Keratinocyte (primary cell): Measurements from ENCODE around the gene TRMO. TPM values are rescaled to one million over a fixed set of nuclear protein-coding genes. Genes with fewer than 3 reads are reported as not detected.
"Not testable (repeated sequence)": the region's sequence is repeated elsewhere in the genome, so short reads cannot be mapped to it uniquely, and the experiment has no call there.

ENCODE experiments used
- DNase-seq: peaks from one replicate; pipeline ENCODE4 v3.0.0-alpha.2; 2011; ENCODE audit warnings: low read depth, missing footprints, low spot score
- FAIRE-seq: peaks from 2 replicates; lab custom pipeline; 2011; peaks lifted over from hg19 to GRCh38; lab: Jason Lieb, UNC
- H2AFZ ChIP-seq: 2 replicates; pipeline ENCODE4 v1.6.0; 2012; ENCODE audit warnings: low read length, control low read depth, inconsistent platforms; ENCODE audit not compliant: control insufficient read depth
- H3K27ac ChIP-seq: 2 replicates; pipeline ENCODE4 v1.5.1; 2011; ENCODE audit warnings: low read length; ENCODE audit not compliant: control insufficient read depth, insufficient read depth
- H3K27me3 ChIP-seq: 3 replicates; pipeline ENCODE4 v1.6.0; 2011; ENCODE audit warnings: low read length; ENCODE audit not compliant: control insufficient read depth, insufficient read depth; ENCODE audit errors: extremely low read depth
- H3K36me3 ChIP-seq, 2 experiments: 2 replicates in 1 of 2; 3 replicates in 1 of 2; pipeline ENCODE4 v1.5.1; 2011; ENCODE audit warnings: low read length in 2 of 2, mild to moderate bottlenecking in 1 of 2; ENCODE audit not compliant: control insufficient read depth in 2 of 2, insufficient read depth in 2 of 2; ENCODE audit errors: extremely low read depth in 1 of 2
- H3K4me1 ChIP-seq: 3 replicates; pipeline ENCODE4 v1.5.1; 2011; ENCODE audit warnings: low read length; ENCODE audit not compliant: control insufficient read depth, insufficient read depth; ENCODE audit errors: extremely low read depth
- H3K4me2 ChIP-seq: 3 replicates; pipeline ENCODE4 v1.6.0; 2011; ENCODE audit warnings: low read depth, low read length; ENCODE audit not compliant: control insufficient read depth, insufficient read depth; ENCODE audit errors: extremely low read depth
- H3K4me3 ChIP-seq, 3 experiments: fragments of 200-600 bp in 1 of 3; sonication (generic) in 1 of 3; 2 replicates in 2 of 3; 3 replicates in 1 of 3; pipeline ENCODE4 v1.5.1; 2011 to 2016; ENCODE audit warnings: low read length in 3 of 3, mild to moderate bottlenecking in 3 of 3, control low read depth in 2 of 3, inconsistent platforms in 1 of 3, low read depth in 1 of 3, mixed read lengths in 1 of 3, mixed run types in 1 of 3, moderate library complexity in 1 of 3; ENCODE audit not compliant: control insufficient read depth in 2 of 3, insufficient read depth in 2 of 3; ENCODE audit errors: extremely low read depth in 1 of 3
- H3K79me2 ChIP-seq: 2 replicates; pipeline ENCODE4 v1.6.0; 2012; ENCODE audit warnings: low read length; ENCODE audit not compliant: control insufficient read depth, insufficient read depth
- H3K9ac ChIP-seq: 3 replicates; pipeline ENCODE4 v1.6.0; 2011; ENCODE audit warnings: low read length; ENCODE audit not compliant: control insufficient read depth, insufficient read depth; ENCODE audit errors: extremely low read depth
- H3K9me1 ChIP-seq: 3 replicates; pipeline ENCODE4 v1.6.0; 2011; ENCODE audit warnings: low read length; ENCODE audit not compliant: control insufficient read depth, insufficient read depth; ENCODE audit errors: extremely low read depth
- H3K9me3 ChIP-seq: 2 replicates; pipeline ENCODE4 v1.5.1; 2012; ENCODE audit warnings: low read depth, low read length; ENCODE audit not compliant: control insufficient read depth
- H4K20me1 ChIP-seq: 3 replicates; pipeline ENCODE4 v1.6.0; 2011; ENCODE audit warnings: low read length; ENCODE audit not compliant: control insufficient read depth, insufficient read depth; ENCODE audit errors: extremely low read depth
- EZH2 ChIP-seq: IDR thresholded peaks from one replicate; pipeline ENCODE4 v1.6.1; 2012; ENCODE audit warnings: inconsistent platforms, mild to moderate bottlenecking, low read length, moderate library complexity
- dilution Hi-C: fragments of 300-500 bp; cut with MboI; formaldehyde crosslinking; loops from one replicate; pipeline ENCODE4 v1.7.0; 2020; ENCODE audit warnings: low sequenced_read_pairs; ENCODE audit not compliant: extremely low pct_ligation_motif_present
- polyA plus RNA-seq, 5 experiments: library from polyadenylated mRNA; depleted of rRNA in 3 of 5; stranded (reverse) in 3 of 5; stranded (forward) in 1 of 5; unstranded in 1 of 5; fragments of >200 nt; gene quantifications; 1 replicate in 1 of 5; 2 replicates in 3 of 5; 3 replicates in 1 of 5; pipeline versions ENCODE4 v1.2.1 to v1.2.3, GENCODE V29; 2011 to 2012; ENCODE audit warnings: missing spikeins in 2 of 5, low read depth in 1 of 5, low replicate concordance in 1 of 5
- TF ChIP-seq, protein P1 (sequence below), 3 experiments: IDR thresholded peaks in 1 of 3; conservative IDR thresholded peaks in 1 of 3; optimal IDR thresholded peaks in 1 of 3; 2 replicates in 2 of 3; 3 replicates in 1 of 3; pipeline versions ENCODE3 to v1.5.1; 2011; ENCODE audit warnings: low read length in 3 of 3, mild to moderate bottlenecking in 3 of 3, moderate library complexity in 2 of 3, control low read depth in 1 of 3, inconsistent platforms in 1 of 3; ENCODE audit not compliant: insufficient read depth in 2 of 3; ENCODE audit errors: extremely low read depth in 1 of 3

The TRMO gene
- polyA plus RNA-seq, 1 donor (not counting 4 experiments of a cell fraction or from before 2014, with no cell fraction given), result 19.4 TPM

DNA sequence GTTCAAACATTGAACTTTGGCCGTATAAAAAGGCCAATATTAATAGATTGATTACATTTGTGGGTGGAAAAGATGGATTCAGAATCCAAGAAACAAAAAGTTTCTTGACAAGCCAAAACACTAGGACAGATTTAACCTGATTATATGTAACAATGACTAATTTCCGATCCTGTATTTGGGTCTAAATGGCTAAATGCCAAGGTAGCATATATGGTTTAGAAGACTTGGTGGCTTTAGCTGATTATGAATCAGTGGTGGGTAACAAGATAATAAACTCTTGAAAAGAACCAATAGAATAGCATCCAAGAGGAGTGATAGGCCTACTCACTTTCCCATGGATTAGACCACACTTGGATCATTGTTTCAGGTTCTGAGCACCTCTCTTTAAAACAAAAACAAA, 39.1 kb upstream of the TRMO start:
- Histone ChIP-seq H4K20me1 (no peaks in the 10 kb centered on the region), H3K79me2 (no peaks in the 10 kb centered on the region), H3K27ac (no peak overlapping the region), H3K9me1 (no peaks in the 10 kb centered on the region), H3K36me3 (no peaks in the 10 kb centered on the region), H3K4me3 (no peak overlapping the region), H3K27me3 (no peaks in the 10 kb centered on the region), H3K9me3 (no peaks in the 10 kb centered on the region), H3K4me1 (no peaks in the 10 kb centered on the region), H3K4me2 (no peak overlapping the region), H2AFZ (no peak overlapping the region), H3K9ac (no peak overlapping the region)
- DNase-seq (no peak), FAIRE-seq (no peak)
- dilution Hi-C loops, result no loop called here
- no peak for TF ChIP-seq EZH2
- TF ChIP-seq, protein P1, sequence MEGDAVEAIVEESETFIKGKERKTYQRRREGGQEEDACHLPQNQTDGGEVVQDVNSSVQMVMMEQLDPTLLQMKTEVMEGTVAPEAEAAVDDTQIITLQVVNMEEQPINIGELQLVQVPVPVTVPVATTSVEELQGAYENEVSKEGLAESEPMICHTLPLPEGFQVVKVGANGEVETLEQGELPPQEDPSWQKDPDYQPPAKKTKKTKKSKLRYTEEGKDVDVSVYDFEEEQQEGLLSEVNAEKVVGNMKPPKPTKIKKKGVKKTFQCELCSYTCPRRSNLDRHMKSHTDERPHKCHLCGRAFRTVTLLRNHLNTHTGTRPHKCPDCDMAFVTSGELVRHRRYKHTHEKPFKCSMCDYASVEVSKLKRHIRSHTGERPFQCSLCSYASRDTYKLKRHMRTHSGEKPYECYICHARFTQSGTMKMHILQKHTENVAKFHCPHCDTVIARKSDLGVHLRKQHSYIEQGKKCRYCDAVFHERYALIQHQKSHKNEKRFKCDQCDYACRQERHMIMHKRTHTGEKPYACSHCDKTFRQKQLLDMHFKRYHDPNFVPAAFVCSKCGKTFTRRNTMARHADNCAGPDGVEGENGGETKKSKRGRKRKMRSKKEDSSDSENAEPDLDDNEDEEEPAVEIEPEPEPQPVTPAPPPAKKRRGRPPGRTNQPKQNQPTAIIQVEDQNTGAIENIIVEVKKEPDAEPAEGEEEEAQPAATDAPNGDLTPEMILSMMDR (optimal IDR thresholded peaks at IDR 0.05 in 1 of 3, IDR thresholded peaks at IDR 0.05 in 1 of 3, conservative IDR thresholded peaks at IDR 0.05 in 1 of 3; ENCODE audit: extremely low read depth in 1 of 3, insufficient read depth in 2 of 3, low read length in 3 of 3), result no peak

DNA sequence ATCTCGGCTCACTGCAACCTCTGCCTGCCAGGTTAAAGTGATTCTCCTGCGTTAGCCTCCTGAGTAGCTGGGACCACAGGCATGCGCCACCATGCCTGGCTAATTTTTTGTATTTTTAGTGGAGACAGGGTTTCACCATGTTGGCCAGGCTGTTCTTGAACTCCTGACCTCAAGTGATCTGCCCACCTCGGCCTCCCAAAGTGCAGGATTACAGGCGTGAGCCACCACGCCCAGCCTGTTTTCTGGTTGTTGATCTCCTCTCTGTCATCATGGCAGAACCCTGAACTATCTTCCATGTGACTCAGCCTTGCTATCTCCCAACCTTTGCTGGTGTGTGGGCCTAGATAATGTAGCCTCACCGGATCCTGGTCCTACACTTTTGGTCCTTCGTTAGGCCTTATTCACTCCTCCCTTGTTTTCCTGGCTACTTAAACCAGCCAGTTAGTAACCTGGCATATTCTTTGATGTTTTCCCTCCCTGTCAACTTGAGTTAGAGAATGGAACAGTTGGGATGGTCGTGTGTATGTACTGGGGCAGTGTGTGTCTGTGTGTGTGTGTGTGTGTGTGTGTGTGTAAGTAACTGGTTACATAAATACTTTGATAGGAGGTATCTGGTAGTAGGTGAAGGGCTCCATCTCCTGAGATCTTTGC, 38.5 kb upstream of the TRMO start:
- H3K27ac ChIP-seq, H3K36me3 ChIP-seq, H2AFZ ChIP-seq, dilution Hi-C loops, H3K9ac ChIP-seq, FAIRE-seq, H3K4me2 ChIP-seq, H3K4me1 ChIP-seq, H3K9me1 ChIP-seq, H3K4me3 ChIP-seq, H3K79me2 ChIP-seq, H4K20me1 ChIP-seq, H3K27me3 ChIP-seq, DNase-seq, H3K9me3 ChIP-seq: not testable (repeated sequence)

DNA sequence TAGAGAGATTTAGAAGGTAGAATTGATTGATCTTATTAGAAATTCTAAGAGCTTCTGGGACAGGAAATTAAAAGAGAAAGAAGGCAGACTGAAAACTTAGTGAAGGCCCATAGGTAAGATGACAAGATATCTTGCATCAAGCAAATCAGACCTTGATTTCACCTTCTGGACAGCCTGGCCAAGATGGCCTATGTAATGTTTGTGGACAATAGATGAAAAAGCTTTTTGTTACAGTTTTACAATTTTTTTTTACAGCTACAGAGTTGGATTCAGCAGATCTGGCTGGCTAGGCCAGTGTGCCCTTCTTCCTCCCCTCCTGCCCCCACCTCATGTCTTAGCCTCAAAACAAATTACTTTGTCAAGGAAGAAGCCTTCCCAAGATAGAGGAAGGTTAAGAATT, 37.3 kb upstream of the TRMO start:
- H4K20me1 ChIP-seq, result no peaks in the 10 kb centered on the region
- no peak for FAIRE-seq

More for the DNA sequence above, 37.3 kb upstream of the TRMO start:
- H3K9me1 ChIP-seq, result no peaks in the 10 kb centered on the region
- no peak overlapping the region for H3K27ac ChIP-seq
- H3K4me1 ChIP-seq, result no peaks in the 10 kb centered on the region
- H3K4me2 ChIP-seq, result no peak overlapping the region
- H2AFZ ChIP-seq, result no peak overlapping the region
- no peaks in the 10 kb centered on the region for H3K79me2 ChIP-seq
- no peak overlapping the region for H3K4me3 ChIP-seq
- dilution Hi-C loops, result no loop called here
- no peaks in the 10 kb centered on the region for H3K36me3 ChIP-seq
- no peaks in the 10 kb centered on the region for H3K27me3 ChIP-seq
- no peak for DNase-seq
- no peaks in the 10 kb centered on the region for H3K9me3 ChIP-seq
- H3K9ac ChIP-seq, result no peak overlapping the region
- TF ChIP-seq, protein P1 (optimal IDR thresholded peaks at IDR 0.05 in 1 of 3, IDR thresholded peaks at IDR 0.05 in 1 of 3, conservative IDR thresholded peaks at IDR 0.05 in 1 of 3; ENCODE audit: extremely low read depth in 1 of 3, insufficient read depth in 2 of 3, low read length in 3 of 3), result no peak
- no peak for TF ChIP-seq EZH2
